Measurements from ENCODE around the gene SPINK9.

GRCh38 chr5:148388696-148389095 lies 53.3 kb downstream of the SPINK9 start:
- no peak for TF ChIP-seq POLR2A (IDR thresholded peaks at IDR 0.05)
- TF ChIP-seq CTCF (IDR thresholded peaks at IDR 0.05 in 8 of 11, conservative IDR thresholded peaks at IDR 0.05 in 3 of 11), result no peak
- TF ChIP-seq POLR2AphosphoS5 (IDR thresholded peaks at IDR 0.05), result no peak
